GM23248 (cell line): ENCODE results near the gene BIRC7.

Source experiments
- EZH2 ChIP-seq: fragments of 200-600 bp; sonication (generic); IDR thresholded peaks from 2 replicates; pipeline ENCODE4 v1.6.1; 2018; ENCODE audit warnings: antibody characterized with exemption, mild to moderate bottlenecking; ENCODE audit not compliant: insufficient read depth, poor library complexity, severe bottlenecking
- EZH2phosphoT487 ChIP-seq: fragments of 200-600 bp; sonication (generic); IDR thresholded peaks from 2 replicates; pipeline ENCODE4 v1.6.1; 2018; ENCODE audit warnings: antibody characterized with exemption, moderate library complexity, mild to moderate bottlenecking, low read depth; ENCODE audit not compliant: insufficient read depth

DNA sequence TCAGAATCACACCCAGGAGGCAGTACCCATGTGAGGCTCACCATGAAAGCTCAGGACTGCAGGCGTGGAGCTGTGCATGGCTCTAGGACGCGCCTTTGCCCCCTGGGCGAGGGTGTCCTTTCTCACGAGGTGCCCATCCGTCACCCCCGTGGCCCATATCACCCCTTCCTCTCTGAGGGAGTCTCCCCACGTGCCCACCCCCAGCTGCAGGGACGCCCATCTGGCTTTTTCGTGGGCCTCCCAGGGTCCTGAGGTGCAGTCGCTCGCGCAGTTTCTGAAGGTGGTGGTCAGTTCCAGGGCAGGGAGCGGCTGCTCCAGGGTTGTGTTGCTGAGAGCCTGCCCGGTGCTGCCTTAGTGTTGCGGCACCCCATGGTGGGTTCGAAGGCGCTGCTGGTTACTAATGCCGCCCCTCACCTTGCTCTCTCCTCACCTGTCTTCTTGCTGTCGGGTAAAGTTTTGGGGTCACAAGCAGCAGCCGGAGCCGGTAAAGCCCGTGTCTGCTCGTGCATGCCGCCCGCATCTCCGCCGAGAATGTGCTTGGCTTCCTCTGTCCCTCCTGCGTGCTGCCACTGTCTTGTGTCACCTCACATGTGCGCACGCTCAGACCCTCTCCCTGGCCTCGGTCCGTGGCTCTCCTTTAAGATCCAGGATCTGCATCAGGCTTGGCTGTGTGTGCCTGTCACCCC is 47.8 kb downstream of the BIRC7 start:
- TF ChIP-seq EZH2phosphoT487 (no peak), EZH2 (no peak)
